GM19395 (cell line): ENCODE data around the gene WFIKKN2.
"Not testable (repeated sequence)": the region's sequence is repeated elsewhere in the genome, so short reads cannot be mapped to it uniquely, and the experiment has no call there.

Source experiments
- ATAC-seq: cut with Tn5 transposase; IDR thresholded peaks from one replicate; pipeline ENCODE4 v1.9.1; 2021; ENCODE audit warnings: mild to moderate bottlenecking, moderate library complexity; ENCODE audit not compliant: unreplicated experiment

WFIKKN2 gene

DNA sequence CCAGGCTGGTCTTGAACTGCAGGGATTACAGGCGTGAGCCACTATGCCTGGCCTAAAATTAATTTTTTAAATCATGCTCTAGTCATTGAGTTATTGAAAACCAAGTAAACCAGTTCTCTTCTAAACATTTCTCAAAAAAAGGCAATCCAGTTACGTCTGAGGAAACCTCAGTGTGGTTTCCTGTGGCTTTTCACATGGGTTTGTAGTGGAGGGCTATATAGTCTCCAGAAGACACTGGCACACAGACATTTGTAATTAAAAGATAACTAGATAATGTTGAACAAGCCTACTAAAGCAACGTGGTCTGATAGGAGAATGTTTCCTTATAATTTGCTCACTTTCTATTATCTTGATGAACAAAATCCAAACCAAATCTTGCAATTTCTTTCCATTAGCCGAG, 36.0 kb downstream of the WFIKKN2 start:
- ATAC-seq, result no peak

- ATAC-seq, result no peak
Observed at GRCh38 chr17:50871898-50872297, 36.5 kb downstream of the WFIKKN2 start.

DNA sequence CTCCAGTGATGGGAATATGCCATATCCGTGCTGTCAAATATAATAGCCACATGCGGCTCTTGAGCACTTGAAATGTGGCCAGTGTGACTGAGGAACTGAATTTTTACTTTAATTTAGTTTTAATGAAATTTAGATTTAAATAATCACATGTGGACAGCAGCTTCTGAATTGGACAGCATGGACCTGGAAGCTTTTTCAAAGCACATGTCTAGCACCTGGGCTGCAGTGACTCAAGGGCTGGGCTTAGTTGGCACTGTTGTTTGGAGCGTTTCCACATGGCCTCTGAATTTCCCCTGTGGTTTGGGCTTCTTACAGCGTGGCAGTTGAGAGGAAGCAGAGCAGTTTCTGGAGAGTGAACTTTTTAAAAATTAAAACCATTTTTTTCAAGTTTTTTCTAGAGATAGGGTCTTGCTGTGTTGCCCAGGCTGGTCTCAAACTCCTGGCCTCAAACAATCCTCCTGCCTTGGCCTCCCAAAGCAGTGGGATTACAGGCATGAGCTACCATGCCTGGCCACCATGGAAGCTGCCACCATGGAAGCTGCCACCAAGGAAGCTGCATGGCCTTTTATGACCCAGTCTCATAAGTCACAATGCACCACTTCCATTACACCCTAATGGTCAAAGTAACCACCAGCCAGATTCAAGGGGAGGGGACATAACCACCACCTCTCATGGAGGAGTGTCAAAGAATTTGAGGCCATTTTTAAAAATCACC, 37.5 kb downstream of the WFIKKN2 start:
- ATAC-seq, result no peak

GRCh38 chr17:50875074-50875473, 39.7 kb downstream of the WFIKKN2 start:
- ATAC-seq, result no peak

DNA sequence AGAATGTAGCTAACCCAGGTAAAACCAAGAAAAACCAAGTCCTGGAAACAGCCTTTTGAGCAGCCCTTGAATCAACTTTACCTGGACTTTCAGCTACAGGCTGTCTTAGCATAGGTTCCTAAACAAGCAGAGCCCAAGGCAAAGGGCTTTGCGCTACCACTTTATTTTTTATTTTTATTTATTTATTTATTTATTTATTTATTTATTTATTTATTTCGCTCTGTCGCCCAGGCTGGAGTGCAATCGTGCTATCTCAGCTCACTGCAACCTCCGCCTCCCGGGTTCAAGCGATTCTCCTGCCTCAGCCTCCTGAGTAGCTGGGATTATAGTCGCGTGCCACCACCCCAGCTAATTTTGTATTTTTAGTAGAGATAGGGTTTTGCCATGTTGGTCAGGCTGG, 41.7 kb downstream of the WFIKKN2 start:
- not testable (repeated sequence) for ATAC-seq

- no peak for ATAC-seq
Observed at GRCh38 chr17:50877838-50878237, 42.5 kb downstream of the WFIKKN2 start.

DNA sequence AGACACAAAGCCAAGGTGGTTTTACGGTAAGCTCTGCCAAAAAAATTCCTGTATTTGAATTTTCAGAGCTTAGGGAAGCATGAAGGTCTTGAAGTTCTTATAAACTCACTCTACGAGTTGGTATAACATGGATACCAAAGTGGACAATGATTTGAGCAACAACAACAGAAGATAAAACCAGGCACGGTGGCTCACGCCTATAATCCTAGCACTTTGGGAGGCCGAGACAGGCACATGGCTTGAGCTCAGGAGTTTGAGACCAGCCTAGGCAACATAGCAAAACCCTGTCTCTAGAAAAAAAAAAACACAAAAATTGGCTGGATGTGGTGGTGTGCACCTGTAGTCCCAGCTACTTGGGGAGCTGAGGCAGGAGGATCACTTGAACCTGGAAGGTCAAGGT, 43.7 kb downstream of the WFIKKN2 start:
- no peak for ATAC-seq

DNA sequence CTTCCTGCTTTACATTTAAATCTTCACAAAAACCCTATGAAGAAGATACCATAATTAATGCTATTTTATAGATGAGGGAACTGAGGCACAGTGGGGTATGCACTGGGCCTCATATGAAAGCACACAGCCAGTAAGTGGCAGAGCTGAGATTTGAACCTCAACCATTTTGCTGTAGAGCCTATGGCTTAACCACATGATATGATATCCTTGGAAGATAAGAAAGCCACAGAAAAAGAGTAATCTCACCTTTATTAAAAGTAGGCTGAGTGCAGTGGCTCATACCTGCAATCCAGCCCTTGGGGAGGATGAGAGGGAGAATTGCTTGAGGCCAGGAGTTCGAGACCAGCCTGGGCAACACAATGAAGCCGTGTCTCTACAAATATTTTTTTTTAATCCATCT, 45.8 kb downstream of the WFIKKN2 start:
- ATAC-seq, result no peak

GRCh38 chr17:50882851-50883250, 47.5 kb downstream of the WFIKKN2 start:
- no peak for ATAC-seq

GRCh38 chr17:50883850-50884438, 48.6 kb downstream of the WFIKKN2 start:
- no peak for ATAC-seq

DNA sequence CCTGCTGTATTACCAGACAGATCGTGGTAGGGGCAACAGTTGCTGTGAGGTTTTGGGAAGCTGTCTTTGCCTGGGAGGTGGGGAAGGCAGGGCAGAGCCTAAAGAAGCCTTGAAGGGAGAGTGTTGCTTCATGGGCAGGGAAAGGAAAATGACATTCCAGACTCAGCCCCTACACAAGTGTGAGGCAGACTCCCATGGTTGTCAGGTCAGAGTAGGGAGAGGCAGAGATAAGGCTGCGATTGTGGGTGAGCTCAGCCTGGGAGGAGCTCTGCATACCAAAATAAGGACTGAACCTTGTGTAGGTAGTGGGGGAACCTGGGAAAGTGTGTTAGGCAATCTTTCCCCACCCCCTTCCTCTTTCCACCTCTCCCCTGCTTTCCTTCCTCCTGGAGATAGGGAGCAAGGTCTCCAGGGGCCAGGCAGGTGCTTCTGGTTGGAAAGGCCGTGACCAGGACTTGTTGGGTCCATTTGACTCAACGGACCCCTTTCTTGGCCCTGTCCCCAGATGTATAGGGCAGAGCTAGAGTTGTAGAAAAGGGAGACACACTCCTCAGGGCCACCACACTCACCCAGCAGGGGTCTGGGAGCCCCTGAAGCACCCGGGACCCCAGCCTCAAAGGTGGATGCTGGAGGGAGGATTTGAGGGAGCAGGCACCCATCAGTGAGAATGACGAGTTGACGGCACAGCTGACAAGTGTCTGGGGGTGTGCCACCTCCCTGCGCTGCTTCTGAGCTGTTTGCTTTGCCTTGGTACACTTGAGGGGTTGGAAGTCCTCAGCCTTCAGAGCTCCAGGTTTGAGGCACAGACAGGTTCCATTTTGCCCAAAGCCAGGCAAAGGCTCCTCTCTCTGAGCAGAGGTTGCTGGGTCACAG, 49.3 kb downstream of the WFIKKN2 start:
- no peak for ATAC-seq

DNA sequence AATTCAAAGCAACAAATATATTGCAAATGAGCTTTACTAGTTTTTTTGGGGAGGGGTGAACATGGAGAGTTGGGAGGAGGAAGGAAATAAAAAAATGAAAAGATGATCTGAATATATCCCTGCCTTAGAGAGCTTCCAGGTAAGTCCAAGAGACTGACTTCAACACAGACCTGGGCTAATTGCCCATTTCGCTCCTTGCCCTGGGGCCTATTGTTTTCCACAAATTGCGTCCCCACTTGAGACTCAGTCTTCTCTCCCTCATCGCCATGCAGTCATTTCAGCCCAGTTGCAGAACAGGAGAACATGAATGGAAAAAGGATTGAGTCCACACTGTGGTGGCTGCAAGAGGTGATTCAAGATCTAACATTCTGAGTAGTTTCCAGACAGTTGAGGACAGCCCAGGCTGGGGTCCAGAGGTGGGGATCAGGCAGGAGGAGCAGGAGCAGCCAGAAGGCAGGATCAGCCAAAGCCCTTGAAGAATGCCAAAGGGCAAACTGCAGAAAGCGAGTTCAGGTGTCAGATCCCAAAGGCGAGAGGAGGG, 52.4 kb downstream of the WFIKKN2 start:
- no peak for ATAC-seq

GRCh38 chr17:50889528-50890118, 54.2 kb downstream of the WFIKKN2 start:
- no peak for ATAC-seq

DNA sequence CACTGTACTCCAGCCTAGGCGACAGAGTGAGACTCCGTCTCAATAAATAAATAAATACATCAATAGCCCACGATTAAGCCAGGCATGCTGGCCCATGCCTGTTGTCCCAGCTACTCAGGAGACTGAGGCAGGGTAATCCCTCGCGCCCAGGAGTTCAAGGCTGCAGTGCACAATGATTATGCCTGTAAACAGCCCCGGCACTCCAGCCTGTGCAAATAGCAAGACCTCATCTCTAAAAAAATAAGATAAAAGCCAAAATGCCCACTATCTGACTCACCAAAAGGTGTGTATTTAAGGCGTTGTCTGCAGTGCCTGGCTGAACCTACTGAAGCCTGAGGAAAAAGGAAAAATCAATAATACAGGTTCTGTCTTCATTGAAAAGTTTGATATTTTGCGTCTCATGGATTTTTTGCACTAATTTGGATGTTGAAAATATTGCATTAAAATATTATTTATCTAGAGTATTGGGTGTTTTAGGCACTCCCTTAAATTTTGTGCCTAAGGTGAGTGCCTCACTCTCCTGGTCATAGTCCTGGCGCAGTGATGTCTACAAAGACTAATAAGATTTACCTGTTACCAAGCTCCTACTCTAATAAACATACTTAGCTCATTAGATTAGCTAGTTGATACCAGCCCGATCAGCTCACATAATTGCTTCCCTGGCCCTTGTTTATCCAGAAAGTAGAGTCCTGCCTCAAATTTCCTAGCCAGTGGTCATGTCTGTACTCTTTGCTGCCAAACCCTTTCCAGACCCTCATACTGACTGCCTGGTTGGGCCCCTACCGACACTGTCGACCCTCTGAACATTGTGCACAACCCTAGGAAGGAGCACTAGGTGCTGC, 55.5 kb downstream of the WFIKKN2 start:
- no peak for ATAC-seq

DNA sequence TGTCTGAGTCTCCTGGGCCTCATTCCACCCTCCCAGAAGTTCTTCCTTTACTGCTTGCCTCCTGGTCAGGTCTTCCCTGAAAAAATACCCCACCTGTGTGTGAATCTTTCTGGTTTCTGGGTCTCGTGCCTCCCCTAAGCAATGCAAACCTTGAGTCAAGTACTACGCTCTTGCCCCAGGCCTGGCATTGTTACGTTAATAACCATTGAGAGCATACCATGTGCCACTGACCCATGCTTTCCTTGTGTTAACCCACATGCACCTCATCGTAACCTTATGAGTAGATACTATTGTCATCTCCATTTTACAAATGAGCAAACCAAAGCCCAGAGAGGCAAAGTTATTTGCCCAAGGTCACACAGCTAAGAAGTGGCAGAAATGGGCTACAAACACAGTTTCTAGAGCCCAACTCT, 56.2 kb downstream of the WFIKKN2 start:
- no peak for ATAC-seq
